GM15510 (cell line): ENCODE results near the gene IRX4.

Experiments used
- POLR2A ChIP-seq: IDR thresholded peaks from 3 replicates; pipeline ENCODE4 v1.6.1; 2011; ENCODE audit warnings: borderline replicate concordance; ENCODE audit not compliant: insufficient read length; ENCODE audit errors: extremely low read depth

The IRX4 gene

DNA sequence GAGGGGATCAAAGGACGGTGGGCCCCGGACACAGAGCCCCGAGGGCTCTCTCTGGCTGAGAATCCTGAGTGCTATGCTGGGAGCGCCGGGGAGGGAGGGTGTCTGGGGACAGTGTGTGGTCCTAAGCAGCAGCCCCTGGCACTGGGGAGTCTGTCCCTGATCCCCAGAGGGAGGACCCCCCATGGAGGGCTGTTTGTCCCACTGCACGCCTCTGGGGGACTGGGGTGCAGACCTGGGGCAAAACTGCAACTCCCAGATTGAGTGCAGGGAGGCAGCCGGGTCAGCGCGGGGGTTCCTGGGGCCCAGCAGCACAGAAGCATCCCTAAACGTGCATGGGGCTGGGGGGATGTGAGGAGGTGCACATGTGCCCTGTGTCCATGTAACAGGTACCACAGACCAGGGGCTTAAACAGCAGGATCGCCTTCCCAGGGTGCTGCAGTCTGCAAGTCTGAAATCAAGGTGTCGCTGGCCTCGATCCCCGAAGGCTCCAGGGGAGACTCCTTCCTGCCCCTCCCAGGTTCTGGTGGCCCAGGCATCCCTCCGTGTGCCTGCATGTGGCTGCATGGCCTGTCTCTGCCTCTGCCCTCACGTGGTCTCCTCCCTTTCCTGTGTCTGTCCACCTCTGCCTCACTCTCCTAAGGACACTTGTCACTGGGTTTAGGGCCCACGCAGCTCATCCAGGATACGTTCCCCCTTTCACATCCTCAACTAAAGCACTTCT is 35.9 kb upstream of the IRX4 start:
- TF ChIP-seq POLR2A = no peak

DNA sequence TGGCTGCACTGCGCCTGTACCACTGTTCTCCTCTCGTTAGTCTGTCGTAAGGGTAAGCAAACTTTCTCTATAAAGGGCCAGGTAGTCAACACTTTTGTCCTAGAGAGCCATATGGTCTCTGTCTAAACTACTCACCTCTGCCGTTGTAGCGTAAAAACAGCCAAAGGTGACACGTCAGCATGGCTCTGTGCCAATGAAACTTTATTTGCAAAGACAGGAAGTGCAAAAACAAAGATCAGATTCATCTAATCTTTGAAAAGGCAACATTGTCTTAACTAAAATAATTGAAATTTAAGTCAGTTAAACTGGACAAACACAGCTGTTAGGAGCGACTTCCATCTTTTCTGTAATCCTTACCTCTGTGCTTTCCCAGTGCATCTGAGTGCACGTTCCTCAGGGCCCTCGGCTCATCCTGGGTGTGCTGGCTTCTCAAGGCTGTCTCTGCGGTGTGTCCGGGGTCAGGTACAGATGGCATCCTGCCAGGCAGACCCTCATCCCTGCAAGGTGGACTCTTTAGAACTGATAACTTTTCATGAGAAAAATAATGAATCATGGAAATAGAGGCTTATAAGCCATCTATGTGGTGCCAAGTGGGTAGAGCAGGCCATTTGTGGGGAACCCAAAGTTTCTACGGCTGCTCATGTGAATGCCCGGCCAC is 35.2 kb upstream of the IRX4 start:
- no peak for TF ChIP-seq POLR2A

DNA sequence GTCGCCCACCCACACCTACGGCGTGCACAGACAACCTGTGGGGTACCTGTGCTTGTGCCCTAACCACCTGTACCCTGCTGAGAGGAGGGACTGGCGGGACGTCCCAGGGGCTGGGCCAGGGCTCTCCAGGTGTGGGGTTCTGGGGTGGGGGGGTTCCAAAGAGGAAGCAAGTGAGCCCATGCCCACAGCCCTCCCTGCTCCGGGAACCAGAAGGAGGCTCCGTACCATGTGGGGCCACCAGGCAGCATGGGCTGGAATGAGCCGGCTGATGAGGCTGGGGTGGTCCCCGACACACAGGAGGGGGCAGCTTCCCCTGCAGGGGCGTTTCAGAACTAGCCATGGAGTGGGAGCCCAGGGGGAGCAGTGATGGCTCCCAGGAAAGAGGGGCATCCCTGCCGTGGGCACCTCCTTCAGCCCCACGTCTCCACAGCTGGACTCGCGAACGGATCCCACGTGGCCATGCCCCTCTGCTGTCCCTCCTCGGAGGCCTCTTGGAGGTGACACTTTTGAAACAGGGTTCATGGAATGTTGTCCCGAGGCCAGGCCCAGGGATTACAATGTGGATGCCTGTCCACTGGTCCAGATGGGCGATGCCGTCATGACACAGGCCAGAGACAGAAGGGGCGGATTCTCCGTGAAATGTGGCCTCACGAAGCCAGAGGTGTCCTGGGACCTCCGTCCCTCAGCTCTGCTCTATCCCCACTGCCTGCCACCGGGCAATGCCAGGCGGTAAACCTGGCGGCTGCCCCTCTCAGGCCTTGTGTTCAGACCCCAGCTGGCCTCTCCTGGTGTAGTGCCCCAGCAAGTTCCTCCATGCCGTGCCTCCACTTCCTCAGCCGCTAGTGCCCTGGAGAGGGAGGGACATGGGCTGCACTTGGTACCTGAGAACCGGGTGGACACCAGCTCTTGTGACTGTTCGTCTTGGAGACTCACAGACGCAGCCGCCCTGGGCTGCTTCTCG is 33.6 kb upstream of the IRX4 start:
- TF ChIP-seq POLR2A = no peak

DNA sequence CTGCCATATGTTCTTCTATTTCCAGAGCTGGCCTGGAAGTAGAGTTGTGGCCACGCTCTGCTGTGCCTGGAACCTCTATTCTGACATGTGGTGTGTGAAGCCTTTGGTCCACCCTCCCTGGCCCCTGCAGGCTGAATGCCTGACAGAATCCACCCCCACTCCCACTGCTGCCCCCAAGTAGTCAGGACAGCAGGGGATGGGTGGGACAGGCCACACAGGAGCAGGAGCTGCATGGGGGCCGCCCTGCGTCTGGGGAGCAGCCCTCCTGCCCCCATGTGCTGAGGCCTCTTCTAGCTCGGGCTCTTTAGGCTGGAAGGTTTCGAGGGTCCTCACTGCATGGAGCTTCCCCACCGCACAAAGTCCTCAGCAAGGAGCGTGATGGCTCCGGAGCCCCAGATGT is 32.6 kb upstream of the IRX4 start:
- TF ChIP-seq POLR2A = no peak

DNA sequence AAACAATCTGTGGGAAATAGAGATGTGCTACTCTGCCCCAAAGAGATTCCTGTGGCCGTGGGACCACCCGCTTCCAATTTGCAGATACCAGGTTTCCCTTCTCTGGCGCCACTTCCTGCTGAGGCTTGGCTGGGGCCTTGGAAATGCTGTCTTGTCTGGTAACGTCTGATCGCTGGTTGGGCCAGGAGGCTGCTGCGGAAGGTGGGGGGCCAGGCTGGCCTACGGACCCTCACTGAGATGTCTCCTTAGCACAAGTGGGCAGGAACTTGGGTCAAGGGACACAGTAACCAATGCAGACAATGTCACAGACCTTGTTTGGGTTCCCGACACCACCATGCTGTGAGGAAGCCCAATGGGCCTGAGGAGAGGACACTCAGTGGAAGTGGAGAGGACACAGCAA is 31.7 kb upstream of the IRX4 start:
- TF ChIP-seq POLR2A = no peak

DNA sequence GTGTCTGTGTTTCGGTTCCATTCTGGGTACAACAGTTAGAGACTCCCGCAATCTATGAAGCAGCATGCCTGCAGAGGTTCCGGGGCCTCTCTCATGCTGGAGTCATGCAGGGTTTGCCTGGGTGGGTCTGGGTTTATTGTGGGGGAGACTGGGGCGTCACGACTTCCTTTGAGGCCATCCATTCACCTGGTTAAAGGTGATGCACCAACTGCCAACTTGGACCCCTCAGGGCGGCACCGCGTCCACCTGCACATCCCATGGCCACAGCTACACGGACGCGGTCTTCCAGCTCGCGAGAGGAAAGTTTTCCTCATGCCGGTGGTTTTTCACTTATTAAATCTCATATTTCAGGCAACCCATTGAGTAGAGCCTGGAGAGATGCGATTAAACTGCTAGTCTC is 30.9 kb upstream of the IRX4 start:
- TF ChIP-seq POLR2A = no peak

DNA sequence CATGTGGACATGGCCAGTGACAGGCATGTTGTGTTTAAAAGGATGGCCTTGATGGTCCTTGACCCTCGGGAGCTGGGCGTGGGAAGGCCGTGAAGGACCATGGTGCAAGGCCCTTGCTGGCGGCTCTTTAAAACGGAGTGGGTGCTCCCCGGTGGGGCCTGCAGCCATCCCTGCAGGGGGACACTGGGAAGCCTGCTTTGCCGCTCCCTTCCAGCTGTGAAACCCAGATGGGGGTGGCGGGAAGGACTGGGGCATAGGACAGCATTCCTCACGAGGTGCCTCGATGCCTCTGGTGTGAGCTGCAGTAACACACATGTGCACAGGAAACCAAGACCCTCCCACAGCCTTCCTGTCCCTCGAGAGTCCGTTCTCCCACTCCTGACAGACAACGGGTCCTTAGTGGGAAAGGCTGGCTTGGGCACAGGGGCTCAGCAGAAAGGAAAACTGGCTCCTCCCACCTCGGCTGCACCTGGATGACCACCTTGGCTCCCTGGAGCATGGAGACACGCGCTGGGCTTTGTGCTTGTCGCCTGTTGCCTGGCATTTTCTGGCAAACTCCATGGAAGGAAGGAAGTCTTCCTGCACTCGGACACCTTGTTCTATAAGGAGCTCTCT is 30.3 kb upstream of the IRX4 start:
- TF ChIP-seq POLR2A = no peak

DNA sequence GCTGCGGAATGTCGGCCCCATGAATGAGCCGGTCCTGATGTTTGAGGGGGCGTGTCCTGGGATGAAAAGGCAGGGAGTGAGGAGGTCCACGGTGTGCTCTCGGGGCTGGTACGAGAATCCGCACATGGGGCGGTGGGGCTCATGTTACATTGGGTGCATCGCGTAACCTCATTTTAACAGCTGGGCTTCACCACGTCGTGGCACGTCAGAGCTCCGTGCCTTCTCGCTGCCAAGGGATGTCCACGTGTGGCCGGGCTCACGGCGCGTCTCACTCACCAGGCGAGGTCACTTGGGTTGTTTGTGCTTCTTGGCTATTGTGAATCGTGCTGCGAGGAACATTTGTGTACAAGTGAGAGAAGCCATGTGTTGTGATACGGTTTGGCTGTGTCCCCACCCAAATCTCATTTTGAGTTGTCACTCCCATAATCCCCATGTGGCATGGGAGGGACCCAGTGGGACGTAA is 29.1 kb upstream of the IRX4 start:
- TF ChIP-seq POLR2A = no peak

DNA sequence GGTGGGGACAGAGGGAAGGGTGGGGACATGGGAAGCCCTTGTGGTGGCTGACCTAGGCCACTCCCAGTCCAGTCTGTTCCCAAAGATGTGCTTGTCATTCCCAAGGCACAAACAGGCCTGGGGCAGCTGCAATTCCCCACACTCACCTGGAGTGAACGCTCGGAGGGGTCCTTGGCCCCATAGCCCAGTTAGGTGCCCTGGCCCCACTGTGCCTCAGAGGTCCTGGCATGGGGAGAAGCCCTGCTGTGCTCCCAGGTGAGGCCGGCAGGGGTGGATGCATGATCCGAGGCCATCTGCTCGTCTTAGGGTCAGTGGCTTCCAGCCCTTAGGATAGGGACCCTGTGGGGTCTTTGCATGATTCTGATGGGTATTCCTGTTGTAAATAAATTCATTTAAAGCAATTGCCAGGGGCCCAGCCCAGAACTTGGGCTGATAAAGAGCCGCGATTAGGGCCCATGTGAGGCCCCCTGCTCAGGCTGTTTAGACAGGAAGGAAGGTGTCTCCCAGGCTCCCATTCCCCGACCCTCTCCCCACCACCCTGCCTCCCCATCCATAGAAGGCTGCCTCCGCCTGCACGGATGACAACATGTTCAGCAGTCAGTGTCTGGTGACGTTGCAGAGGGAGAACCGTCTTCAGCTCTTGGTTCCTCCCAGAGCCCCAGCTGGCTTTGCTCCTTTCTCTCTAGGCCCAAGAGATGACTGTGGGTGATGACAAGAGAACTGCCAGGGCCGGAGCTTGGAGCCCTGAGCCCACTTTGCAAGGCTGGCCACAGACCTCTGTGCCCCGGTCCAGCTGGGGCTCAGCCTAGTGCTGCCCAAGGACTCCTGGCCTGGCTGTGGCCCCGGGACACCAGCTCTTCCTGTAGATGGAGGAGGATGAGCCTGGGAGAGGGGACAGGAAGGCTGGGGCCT is 28.4 kb upstream of the IRX4 start:
- no peak for TF ChIP-seq POLR2A

DNA sequence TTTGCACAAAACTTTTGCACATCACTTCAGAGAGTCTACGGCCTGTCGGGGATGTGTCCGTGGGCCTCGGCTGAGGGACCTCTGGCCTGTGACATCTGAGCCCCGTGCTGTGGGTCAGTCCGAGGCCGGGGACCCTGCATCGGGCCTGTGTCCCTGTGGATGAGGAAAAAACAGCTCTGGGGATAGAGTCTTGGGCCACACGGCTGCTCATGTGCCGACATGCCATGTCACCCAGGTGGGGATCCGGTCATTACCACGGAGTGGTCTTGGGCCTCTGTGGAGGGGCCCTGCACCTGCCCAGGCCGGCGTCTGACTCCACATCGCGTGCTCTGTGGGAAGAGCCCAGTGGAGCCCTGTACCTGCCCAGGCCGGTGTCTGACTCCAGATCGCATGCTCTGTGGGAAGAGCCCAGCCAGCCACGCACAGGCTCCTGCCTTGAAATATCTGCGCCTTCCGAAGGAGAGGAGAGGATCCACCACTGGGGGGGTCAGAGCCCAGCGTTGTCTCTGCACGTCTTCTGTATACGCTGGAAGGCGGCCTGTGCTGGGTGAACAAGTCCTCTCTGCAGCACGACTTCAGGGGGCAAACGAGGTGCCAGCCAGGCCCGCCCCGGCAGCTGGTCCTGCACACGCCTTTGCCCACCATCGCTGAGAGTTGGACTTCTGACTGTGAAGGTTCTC is 27.5 kb upstream of the IRX4 start:
- TF ChIP-seq POLR2A = no peak

DNA sequence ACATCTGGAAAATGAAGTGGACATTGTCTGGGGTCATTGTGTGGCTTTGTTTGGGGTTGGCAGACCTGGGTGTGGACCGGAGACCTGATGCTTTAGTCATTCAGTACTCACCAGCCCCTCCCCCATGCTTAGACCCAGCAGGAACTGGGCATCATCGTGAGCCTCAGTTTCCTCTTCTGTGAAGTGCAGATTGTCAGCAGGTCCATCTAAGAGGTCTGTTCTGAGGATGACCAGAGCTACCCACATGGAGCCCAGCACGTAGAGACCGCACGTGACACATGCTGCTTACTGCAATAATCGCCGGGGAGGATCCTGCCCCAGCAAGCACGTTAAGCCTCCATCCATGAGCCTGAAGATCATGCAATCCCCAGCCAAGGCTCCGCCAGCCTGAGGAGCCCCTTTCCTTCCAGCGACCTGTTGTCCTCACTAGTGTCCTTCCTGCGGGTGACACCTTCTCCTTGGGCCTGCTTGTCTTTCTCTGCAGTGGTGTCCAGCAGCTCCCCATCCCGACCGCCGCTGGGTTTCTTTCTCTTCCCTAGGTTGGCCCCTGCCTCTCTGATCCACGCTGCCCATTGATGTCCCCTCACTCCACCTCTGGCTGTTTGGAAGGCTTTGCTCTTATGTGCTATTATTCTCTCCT is 26.7 kb upstream of the IRX4 start:
- no peak for TF ChIP-seq POLR2A

DNA sequence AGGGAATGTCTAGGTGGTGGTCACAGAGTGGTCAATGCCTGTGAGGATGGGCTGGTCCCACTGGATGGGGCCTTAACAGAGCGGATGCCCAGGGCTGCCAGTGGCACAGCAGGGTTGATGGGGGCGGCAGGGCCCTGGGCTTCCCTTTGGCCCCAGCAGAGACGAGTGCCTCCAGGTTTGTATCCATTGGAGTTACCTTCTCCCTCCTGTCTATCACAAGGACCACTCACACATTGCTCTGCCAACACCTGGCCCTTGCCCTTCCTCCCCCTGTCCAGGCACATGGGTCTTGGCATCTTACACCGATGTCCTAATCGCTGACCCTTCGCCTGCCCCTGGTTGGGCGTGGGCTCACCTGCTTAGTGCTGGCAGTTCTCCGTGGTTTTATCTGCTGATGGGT is 26.2 kb upstream of the IRX4 start:
- TF ChIP-seq POLR2A = no peak

DNA sequence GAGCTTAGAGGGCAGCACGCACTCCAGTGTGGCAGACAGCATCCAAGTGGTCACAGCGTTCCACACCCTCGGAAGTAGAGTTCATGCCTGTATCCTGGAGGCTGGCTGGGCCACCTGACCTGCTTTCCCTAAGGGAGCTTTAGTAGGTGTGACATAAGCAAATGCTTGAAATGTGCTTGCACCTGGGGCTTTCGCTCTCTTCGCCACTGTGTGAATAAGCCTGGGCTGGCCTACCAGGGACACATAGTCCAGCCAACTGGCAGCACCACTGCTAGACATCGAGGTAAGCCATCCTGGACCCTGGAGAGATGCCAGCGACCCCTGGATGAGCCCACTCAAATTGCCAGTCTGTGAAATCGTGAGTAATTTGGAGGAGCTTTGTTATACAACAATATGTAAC is 24.9 kb upstream of the IRX4 start:
- TF ChIP-seq POLR2A = no peak

DNA sequence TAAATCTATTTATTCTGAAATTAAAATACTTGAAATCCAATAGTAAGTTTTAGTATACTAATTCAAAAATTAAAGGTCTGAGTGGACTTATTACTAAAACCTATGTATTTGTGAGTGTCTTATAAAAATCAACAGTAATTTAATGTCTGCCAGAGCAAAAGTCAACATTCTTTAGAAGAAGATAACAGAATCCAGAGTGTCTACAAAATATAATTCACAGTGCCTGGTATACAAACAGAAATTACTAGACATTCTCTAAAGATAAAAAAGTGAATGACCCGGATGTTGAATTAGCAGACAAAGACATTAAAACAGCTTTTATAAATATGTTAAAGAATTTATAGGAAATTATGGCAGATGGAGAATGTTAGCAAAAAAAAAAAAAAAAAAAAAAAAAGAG is 22.4 kb upstream of the IRX4 start:
- TF ChIP-seq POLR2A = no peak

DNA sequence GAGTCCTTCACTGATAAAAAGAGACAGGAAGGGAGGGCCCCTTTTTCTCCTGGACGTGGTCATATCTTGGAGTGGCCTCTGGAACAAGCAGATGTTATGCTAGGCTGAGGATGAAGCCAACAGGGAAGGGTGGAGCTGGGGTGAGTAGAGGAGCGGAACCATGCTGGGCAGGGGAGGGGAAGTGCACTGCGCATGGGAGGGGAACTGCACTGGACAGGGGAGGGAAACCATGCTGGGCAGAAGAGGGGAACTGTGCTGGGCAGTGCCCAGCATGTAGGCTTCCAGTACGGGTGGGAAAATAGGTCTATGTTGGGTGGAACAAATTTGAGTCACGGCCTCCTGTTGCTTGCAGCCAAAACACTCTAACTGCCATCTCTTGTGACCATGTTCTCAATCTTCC is 19.3 kb upstream of the IRX4 start:
- no peak for TF ChIP-seq POLR2A
